Bone marrow (tissue), 2 donors: ENCODE data around the gene WDR5.
A peak's percentile ranks its signal among the peaks of the same experiment; 100 is the strongest.

Experiments used
- DNase-seq, 2 donors: peaks; one replicate each; lab custom pipeline; 2025; lab: John Stamatoyannopoulos, UW

Gene WDR5

DNA sequence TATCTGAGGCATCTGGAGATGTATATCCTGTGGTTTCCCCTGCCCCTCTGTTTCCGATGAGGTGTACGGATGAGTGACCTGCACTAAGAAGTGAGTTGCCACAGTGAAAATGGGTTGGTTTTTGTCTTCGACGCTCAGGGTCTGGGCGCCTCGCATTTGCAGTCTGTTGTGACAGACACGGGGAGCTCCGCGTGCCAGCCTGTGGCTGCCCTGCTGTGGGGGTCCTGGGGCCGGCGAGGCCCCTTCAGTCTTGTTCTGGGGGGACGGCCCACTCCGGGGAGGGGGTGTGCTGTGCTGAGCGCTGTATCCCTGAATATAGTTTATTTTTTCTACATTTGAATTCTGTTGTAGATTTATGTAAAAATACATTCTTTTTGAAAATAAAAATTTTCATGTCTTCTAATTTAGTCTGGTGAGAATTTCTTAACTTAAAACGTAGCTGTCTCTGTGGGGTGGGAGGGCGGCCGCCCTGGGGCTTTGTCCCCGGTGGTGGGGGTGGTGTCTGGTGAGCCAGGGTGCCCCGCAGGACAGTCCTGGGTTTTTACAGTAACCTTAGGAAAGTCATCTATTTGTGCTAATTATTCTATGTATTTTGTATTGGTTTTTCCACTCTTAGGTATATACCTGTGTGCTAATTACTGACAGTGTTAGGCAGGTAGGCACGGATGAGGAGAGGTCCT, 23.8 kb downstream of the WDR5 start:
- no peak for DNase-seq

DNA sequence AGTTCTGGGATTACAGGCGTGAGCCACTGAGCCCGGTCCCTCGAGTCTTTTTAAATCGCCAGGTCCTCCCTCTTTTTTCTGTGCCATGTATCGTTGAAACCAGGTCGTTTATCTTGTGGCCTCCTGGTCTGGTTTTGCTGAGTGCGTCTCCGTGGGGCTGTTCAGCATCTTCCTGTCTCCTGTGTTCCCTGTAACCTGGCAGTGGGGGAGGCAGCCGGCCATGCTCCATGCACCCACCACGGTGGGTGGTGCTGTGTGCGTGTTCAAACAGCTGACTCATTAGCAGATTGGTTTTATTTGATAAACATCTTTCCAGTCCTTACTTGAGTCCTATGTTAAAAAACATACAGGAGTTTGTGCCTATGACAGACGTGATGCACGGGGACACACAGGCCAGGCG, 25.8 kb downstream of the WDR5 start:
- no peak for DNase-seq

GRCh38 chr9:134162212-134162775, 26.4 kb downstream of the WDR5 start:
- DNase-seq, result no peak

DNA sequence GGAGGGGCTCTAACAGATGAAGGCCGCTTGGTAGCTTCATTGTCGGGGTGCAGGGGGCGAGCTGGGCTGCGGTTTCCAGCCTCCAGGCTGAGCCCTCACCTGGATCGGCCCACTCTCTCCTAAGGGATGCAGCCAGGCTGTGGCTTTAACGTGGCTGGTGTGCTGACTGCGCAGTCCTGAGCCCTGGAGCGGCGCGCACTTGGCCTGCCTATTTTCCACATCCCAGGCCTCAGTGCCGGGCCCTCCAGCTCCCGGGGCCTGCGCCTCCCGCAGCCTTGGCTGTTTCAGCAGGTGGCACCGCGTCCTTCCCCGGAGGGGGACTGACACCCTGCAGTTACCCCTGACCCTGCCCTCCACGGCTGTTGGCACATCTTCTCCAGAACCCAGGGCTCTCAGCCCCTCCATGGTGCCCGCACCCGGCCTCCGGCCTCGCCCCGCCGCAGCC, 27.1 kb downstream of the WDR5 start:
- no peak for DNase-seq

- DNase-seq, result peak; percentile 22 to 78
Measured at GRCh38 chr9:134163371-134164196, 27.7 kb downstream of the WDR5 start.

GRCh38 chr9:134164879-134165278, 29.0 kb downstream of the WDR5 start:
- DNase-seq, result no peak

DNA sequence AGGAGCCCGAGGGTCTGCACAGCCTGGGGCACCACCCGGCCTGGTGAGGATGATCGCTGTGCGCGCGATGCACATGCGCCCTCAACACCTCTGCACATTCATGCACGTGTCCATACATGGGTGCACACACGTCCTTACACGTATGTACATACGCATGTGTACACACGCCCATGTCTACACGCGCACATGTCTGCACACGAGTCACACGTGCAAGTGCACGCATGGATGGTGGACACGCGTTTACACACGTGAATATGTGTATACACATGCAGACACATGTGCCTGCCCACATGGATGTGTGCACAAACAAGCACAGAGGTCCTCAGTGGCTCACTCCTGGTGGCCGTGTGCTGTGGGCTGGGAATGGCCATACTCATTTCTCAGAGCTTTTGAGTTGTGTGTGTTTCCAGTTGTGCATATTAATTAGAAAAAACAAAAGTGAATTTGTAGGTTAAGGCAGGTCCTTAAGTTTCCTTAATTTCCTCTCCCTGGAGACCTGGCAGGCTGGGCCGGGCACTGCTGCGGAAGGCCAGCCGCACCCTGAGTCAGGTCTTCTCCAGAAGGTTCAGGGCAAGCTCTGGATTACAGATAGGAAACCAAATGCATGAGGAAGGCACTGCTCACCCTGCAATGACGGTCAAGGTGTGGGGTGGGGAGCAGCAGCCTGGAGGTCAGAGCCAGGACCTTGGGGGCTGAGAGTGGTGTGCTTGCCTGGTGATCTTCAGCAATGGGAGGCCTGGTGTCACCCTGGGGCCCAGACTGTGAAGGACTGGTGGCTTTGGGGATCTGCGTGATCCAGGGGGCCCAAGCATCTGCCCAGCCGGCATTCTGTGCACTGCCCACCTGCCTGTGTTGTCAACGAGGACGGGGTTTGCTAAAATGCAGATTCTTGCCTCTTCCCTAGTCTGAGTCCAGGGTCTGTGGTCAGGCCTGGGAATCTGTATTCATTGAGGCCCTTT, 29.8 kb downstream of the WDR5 start:
- no peak for DNase-seq

DNA sequence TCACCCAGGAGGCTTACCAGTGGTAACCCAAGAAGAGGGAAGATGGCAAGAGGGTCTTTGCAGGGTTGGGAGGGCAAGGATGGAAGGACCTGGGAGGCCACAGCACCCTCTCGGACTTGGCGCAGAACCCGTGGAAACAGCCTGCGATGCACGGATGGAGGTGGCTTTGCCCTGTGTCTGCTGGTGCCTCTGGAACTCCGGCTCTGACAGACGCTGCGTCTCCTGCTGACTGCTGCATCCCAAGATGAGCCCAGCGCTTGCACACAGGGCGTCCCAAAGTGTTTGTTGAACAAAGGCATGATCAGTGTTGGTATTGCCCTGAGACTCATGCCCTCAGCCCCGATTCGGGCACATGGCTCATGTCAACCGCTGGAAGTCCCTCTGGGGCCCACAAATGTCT, 30.5 kb downstream of the WDR5 start:
- no peak for DNase-seq

DNA sequence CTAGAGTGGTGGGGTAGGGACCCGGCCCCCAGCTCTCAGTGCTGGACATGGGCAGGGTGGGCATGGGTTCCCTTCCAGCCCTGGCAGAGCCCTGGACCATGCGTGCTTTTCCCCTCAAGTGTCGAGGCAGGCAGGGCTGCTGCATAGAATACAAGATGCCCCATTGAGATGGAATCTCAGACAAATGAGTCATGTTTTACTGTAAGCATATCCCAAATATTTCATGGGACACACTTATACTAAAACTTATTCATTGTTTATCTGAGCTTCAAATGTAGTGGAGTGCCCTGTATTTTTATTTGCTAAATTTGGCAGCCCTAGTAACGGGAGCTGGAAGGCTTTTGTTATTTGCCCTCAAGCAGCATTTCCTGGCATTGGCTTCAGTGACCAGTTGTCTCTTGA, 31.6 kb downstream of the WDR5 start:
- no peak for DNase-seq

DNA sequence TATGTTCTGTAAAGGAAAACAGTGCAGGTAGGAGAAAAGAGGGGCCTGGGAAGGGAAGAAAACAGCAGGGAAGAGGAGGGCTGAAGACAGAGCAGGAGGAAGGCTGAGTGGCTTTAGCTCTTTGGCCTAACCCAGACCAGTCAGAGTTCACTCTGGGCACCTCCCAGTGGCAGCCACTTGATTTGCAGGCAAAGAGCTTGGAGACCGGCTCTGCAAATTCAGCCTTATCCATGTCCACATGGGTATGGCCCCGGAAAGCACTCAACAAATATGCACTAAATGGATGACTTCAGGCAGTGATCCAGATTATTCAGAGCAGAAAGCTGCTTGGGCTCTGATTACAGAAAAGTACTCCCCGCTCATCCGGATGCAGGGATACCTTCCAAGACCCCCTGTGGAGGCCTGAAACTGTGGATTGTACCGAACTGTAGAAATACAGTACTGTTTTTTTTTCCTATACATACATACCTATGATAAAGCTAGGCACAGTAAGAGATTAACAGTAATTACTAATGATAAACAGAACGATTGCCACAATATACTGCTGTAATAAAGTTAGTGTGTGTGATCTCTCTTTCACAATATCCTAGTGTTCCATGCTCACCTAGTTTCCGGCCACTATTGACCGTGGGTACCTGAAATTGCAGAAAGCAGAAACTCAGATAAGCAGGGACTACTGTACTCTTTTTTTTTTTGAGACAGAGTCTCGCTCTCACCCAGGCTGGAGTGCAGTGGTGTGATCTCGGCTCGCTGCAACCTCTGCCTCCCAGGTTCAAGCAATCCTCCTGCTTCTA, 33.1 kb downstream of the WDR5 start:
- DNase-seq, result no peak

- DNase-seq, result no peak
Measured at GRCh38 chr9:134169724-134170401, 34.0 kb downstream of the WDR5 start.

DNA sequence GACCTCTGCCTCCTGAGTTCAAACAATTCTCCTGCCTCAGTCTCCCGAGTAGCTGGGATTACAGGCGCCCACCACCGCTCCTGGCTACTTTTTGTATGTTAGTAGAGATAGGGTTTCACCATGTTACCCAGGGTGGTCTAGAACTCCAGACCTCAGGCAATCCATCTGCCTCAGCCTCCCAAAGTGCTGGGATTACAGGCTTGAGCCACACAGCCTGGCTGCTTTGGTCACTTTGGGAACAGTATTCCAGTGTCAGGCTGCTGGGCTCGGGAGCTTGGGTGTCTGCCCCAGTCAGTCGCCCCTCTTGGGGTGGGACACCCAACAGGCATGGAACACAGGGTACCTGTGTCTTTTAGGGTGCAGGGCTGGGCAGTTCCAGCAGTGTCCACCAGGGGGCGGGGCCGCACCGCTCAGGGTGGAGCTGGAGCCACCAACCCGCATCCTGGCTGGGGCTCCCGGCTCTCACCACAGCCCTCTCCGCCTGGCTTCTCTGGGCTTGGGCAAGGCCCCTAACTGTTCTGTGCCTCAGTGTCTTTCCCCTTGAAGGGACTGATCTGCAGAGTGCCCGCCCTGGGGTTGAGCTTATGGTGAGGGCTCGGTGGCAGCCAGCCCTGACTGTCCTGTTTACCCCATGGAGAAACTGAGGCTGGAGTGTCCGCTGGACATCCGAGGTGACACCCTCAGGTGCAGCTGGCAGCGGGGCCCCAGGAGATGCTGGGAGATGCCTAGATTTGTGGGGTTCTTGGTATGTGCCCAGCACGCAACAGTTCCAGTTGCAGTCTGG, 34.8 kb downstream of the WDR5 start:
- no peak for DNase-seq

- DNase-seq, result no peak
Measured at GRCh38 chr9:134171316-134172197, 35.7 kb downstream of the WDR5 start.

DNA sequence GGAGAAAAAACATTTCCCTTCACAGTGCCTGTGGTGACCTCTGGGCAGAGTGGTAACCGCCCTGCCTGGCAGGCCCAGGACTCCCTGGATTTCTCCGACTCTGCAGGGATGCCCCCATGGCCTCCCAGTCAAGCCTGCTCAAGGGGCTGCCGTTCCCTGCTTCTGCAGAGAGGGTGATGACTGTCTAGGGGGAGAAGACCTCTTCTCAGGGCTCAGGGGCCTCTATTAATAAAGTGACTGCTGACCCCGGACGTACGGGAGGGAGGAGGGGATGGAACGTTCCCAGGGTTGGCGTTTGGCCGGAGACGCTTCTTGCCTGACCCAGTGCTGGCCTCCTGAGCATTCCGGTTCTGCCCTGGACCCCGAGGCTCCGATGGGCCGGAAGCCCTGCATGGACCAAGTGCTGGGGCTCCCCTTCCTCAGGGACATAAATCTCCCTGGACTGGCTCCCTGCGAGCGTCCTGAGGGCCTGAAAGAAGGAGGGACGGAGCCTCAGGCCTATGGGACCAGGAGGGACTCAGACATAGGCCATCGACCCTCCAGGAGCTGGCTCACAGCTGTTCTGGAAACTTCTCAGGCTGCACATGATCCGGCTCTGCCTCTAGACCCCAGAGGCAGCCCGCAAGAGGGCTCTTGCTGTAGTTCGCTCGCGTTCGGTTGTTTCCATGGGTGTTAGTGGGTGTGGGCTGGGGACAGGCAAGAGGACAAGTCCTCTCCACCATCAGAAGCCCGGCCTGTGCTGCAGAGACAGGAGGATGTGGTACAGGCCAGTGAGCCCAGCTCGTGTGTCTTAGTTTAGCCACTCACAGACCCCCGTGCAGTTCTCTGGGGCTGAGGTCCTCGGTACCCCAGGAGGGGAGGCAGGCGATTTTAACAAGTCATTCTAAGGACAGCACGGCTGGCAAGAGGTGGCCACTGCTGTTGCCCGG, 36.6 kb downstream of the WDR5 start:
- no peak for DNase-seq

DNA sequence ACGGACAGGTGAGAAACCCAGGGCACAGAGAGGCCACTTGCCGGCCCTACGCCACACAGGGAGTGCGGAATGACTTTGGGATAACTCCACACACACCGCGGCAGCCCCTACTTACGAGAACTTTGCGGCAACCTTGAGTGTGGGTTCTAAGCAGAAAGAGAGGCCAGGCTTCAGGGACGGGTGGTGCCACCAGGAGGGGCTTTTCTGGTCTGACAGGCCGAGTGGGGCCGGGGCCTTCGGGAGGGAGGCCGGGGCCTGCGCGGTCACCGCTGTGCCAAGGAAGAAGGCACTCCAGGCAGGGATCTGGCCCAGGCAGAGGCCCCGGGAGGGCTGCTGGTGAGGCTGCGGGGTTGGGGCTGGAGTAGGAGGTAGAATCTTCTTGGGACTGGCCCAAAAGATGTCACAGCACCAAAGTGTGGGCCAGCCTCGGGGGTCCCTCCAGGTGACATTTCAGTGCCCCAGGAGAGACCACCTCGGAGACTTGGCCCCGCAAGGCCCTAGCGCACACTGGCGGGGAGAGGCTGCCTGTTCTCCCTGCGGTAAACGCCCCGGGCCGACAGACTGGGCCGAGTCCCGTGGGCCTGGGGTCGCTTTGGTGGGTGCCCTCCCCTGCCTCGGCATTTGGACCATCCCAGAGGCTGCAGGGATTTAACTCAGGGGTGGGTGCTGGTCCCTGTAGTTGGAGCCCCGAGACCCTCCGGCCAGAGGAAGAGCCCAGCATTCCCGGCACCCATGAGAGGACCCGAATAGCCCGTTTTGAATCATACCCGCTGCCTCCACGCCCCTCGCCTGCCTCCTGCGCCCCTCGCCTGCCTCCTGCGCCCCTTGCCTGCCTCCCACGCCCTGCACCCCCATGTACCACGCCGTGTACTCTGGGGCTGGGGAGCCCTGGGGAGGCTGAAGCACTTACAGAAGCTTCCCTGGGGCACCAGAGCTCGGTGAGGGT, 37.5 kb downstream of the WDR5 start:
- DNase-seq, result no peak

DNA sequence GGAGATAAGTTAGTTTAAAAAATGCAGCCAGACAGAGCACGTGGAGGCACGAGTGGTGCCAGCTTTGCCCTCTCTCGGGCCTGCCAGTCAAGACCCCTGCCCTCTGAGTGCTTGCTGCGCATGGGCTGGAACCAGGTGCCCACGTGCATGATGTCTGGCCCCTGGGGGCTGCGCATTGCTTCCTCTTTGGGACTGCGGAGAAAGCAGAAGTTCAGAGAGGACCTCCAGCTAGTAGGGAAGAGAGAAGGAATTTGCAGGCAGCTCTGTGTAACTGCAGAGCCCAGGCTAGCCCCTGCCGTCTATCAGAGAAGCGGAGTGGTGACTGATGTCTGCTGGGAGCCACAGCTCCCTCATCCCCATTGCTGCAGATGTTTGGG, 38.2 kb downstream of the WDR5 start:
- DNase-seq, result no peak
